GM23248 (cell line): Measurements from ENCODE around the gene TEX29. TPM values are rescaled to one million over a fixed set of nuclear protein-coding genes. Genes with fewer than 3 reads are reported as not detected.

ENCODE experiments used
- DNase-seq: peaks from one replicate; pipeline ENCODE4 v3.0.0-alpha.2; 2015
- H2AFZ ChIP-seq: fragments of 200-600 bp; sonication (generic); 2 replicates; pipeline ENCODE4 v1.6.1; 2016; ENCODE audit warnings: antibody characterized with exemption
- H3F3A ChIP-seq: fragments of 200-600 bp; sonication (generic); 2 replicates; pipeline ENCODE4 v1.6.1; 2016; ENCODE audit warnings: mild to moderate bottlenecking, antibody characterized with exemption, mixed run types; ENCODE audit not compliant: insufficient read depth
- H3K27ac ChIP-seq: fragments of 200-600 bp; sonication (generic); 2 replicates; pipeline ENCODE4 v1.5.1; 2016; ENCODE audit warnings: mild to moderate bottlenecking
- H3K27me3 ChIP-seq: fragments of 200-600 bp; sonication (generic); replicated peaks from 2 replicates; pipeline ENCODE4 v1.6.1; 2016; ENCODE audit warnings: mild to moderate bottlenecking; ENCODE audit not compliant: insufficient read depth
- H3K36me3 ChIP-seq: fragments of 200-600 bp; sonication (generic); 2 replicates; pipeline ENCODE4 v1.6.1; 2016; ENCODE audit warnings: low read depth, mild to moderate bottlenecking
- H3K4me1 ChIP-seq: fragments of 200-600 bp; sonication (generic); 2 replicates; pipeline ENCODE4 v1.6.1; 2016; ENCODE audit warnings: mild to moderate bottlenecking; ENCODE audit not compliant: insufficient read depth
- H3K4me2 ChIP-seq: fragments of 200-600 bp; sonication (generic); one replicate; pipeline ENCODE4 v1.6.1; 2016; ENCODE audit warnings: mild to moderate bottlenecking; ENCODE audit not compliant: unreplicated experiment
- H3K4me3 ChIP-seq: fragments of 200-600 bp; sonication (generic); 2 replicates; pipeline ENCODE4 v1.5.1; 2016; ENCODE audit warnings: mild to moderate bottlenecking
- H3K79me2 ChIP-seq: fragments of 200-600 bp; sonication (generic); 2 replicates; pipeline ENCODE4 v1.6.1; 2016; ENCODE audit warnings: mild to moderate bottlenecking; ENCODE audit not compliant: insufficient read depth
- H3K9ac ChIP-seq: fragments of 200-600 bp; sonication (generic); 2 replicates; pipeline ENCODE4 v1.6.1; 2016; ENCODE audit warnings: mild to moderate bottlenecking
- H3K9me2 ChIP-seq: fragments of 200-600 bp; sonication (generic); 2 replicates; pipeline ENCODE4 v1.6.1; 2016; ENCODE audit warnings: mixed run types, mild to moderate bottlenecking, moderate library complexity; ENCODE audit not compliant: insufficient read depth
- H3K9me3 ChIP-seq: fragments of 200-600 bp; sonication (generic); one replicate; pipeline ENCODE4 v1.6.1; 2017; ENCODE audit warnings: low read depth
- H4K20me1 ChIP-seq: fragments of 200-600 bp; sonication (generic); 2 replicates; pipeline ENCODE4 v1.6.0; 2016; ENCODE audit not compliant: insufficient read depth
- EZH2 ChIP-seq: fragments of 200-600 bp; sonication (generic); IDR thresholded peaks from 2 replicates; pipeline ENCODE4 v1.6.1; 2018; ENCODE audit warnings: antibody characterized with exemption, mild to moderate bottlenecking; ENCODE audit not compliant: insufficient read depth, poor library complexity, severe bottlenecking
- EZH2phosphoT487 ChIP-seq: fragments of 200-600 bp; sonication (generic); IDR thresholded peaks from 2 replicates; pipeline ENCODE4 v1.6.1; 2018; ENCODE audit warnings: antibody characterized with exemption, moderate library complexity, mild to moderate bottlenecking, low read depth; ENCODE audit not compliant: insufficient read depth
- WGBS, 2 experiments: methylation state at CpG; one replicate each; pipeline ENCODE4 v1.1.6; 2015 to 2017; ENCODE audit warnings: low lambda C conversion rate in 2 of 2, low coverage in 1 of 2; ENCODE audit errors: missing lambda C conversion rate in 2 of 2; 5-methylcytosine and 5-hydroxymethylcytosine counted together
- in situ Hi-C: fragments of 300-500 bp; cut with MboI; formaldehyde crosslinking; loops from 2 replicates; pipeline ENCODE4 v1.15.0; 2020
- polyA plus RNA-seq: library from polyadenylated mRNA; unstranded; fragments of >200 nt; fragmentation: Nextera tagmentation; extraction: Ambion mirVana; gene quantifications from 2 replicates; pipeline ENCODE4 v1.2.1, GENCODE V29; 2016
- total RNA-seq: library from RNA; depleted of rRNA; stranded (reverse); fragments of >200 nt; shearing (Covaris generic); gene quantifications from 2 replicates; pipeline ENCODE4 v1.2.3, GENCODE V29; 2014

Gene TEX29
- total and polyA plus RNA-seq, 2 experiments from 2014 or later = 0.75 TPM; not detected in 1

DNA sequence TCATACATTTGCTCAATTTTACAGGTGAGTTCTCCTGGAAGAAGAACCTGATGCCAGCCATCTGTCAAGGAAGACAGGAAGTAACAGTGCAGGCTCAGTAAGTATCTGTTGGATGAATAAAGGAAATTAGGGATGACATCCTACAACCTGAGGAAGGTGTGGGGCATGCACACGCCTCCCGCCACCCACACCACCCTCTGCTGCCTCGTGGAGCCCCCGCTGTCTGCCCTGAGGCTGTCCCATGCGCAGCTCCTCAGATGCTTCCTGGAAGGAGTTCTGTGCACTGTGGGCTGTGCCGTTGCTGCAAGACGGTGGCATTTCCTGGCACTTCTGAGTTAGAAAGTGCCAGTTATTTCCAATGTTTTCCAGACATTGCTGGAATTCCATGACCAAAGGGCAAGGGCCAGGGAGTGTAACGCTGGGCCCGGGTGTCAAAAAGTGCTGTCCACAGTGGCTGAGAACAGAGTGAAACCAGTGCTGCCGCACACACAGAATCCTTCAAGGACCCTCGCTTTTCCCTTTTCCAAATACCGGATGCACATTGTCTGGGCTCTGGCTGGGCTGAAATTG, 4.2 kb upstream of the TEX29 start:
- no peak for DNase-seq
- H3K4me1 ChIP-seq = peaks cover 6% of the 10 kb centered on the region
- H3K27ac ChIP-seq = no peak overlapping the region
- no peaks in the 10 kb centered on the region for H3F3A ChIP-seq
- WGBS, 2 experiments = 75 to 78% methylated on average over 12 of the region's 12 CpGs
- no peaks in the 10 kb centered on the region for H4K20me1 ChIP-seq
- in situ Hi-C loops = no loop called here
- TF ChIP-seq EZH2 = no peak
- no peak for TF ChIP-seq EZH2phosphoT487
- no peaks in the 10 kb centered on the region for H3K9me3 ChIP-seq
- H3K79me2 ChIP-seq = no peaks in the 10 kb centered on the region
- no peak overlapping the region for H3K4me3 ChIP-seq
- peaks cover 4% of the 10 kb centered on the region; the same call in 1 of the 2 replicates for H3K36me3 ChIP-seq
- H3K9ac ChIP-seq = no peak overlapping the region
- H3K4me2 ChIP-seq = no peak overlapping the region
- H3K9me2 ChIP-seq = no peaks in the 10 kb centered on the region
- H2AFZ ChIP-seq = no peak overlapping the region
- H3K27me3 ChIP-seq = no peaks in the 10 kb centered on the region

- Histone ChIP-seq H3K9me2 (no peaks in the 10 kb centered on the region), H3K27ac (no peak overlapping the region), H3F3A (no peaks in the 10 kb centered on the region), H3K4me3 (no peak overlapping the region), H4K20me1 (no peaks in the 10 kb centered on the region), H3K79me2 (no peaks in the 10 kb centered on the region), H3K27me3 (no peaks in the 10 kb centered on the region), H3K36me3 (peaks cover 3% of the 10 kb centered on the region; the same call in 1 of the 2 replicates), H2AFZ (no peak overlapping the region), H3K4me2 (no peak overlapping the region), H3K9me3 (no peaks in the 10 kb centered on the region), H3K4me1 (peaks cover 6% of the 10 kb centered on the region), H3K9ac (no peak overlapping the region)
- DNase-seq = no peak
- TF ChIP-seq EZH2 (no peak), EZH2phosphoT487 (no peak)
- WGBS, 2 experiments = 93 to 97% methylated on average over 14 of the region's 14 CpGs
- in situ Hi-C loops = no loop called here
Measured at GRCh38 chr13:111317042-111317550, 3.3 kb upstream of the TEX29 start.

DNA sequence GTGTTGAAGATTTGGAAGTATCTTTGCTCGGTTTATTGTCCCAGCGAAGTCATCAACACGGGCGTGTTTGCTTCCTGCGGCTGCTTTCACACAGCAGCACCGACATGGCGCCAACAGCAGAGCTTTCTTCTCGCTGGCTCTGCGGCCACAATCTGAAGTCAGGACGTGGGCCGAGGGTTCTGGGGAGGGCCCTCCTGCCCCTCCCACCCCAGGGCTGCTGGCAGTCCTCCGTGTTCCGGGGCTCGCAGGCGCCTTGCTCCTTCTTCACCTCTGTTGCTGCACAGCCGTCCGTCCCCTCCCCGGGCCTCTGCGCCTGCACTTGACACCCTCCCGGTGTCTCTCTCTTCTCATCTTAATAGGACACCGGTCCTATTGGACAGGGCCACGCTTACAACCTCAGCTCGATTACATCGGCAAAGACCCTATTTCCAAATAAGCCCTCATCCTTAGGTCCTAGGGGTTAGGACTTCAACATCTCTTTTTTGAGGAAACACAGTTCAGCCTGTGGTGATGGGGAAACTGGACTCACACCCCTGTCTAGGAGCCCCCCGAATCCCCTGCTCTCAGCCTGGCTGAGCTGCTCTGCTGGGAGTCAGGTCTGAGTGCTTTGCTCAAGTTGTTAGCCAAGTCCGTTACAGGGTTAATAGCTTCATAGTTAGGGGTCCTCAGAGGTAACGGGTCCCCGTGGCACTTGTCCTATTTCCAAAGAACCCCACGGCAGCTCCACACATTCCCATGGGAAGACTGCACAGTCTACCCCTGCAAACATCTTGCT, 2.7 kb upstream of the TEX29 start:
- H3K79me2 ChIP-seq = no peaks in the 10 kb centered on the region
- DNase-seq = no peak
- peaks cover 6% of the 10 kb centered on the region for H3K4me1 ChIP-seq
- in situ Hi-C loops = no loop called here
- no peaks in the 10 kb centered on the region for H3K9me2 ChIP-seq
- H3K36me3 ChIP-seq = no peaks in the 10 kb centered on the region
- H3K4me2 ChIP-seq = no peak overlapping the region
- H3F3A ChIP-seq = no peaks in the 10 kb centered on the region
- TF ChIP-seq EZH2 = no peak
- TF ChIP-seq EZH2phosphoT487 = no peak
- H2AFZ ChIP-seq = no peak overlapping the region
- 86 to 87% methylated on average over 29 of the region's 29 CpGs for WGBS, 2 experiments
- no peak overlapping the region for H3K27ac ChIP-seq
- H3K9ac ChIP-seq = no peak overlapping the region
- no peaks in the 10 kb centered on the region for H3K9me3 ChIP-seq
- no peak overlapping the region for H3K4me3 ChIP-seq
- no peaks in the 10 kb centered on the region for H4K20me1 ChIP-seq
- H3K27me3 ChIP-seq = no peaks in the 10 kb centered on the region

DNA sequence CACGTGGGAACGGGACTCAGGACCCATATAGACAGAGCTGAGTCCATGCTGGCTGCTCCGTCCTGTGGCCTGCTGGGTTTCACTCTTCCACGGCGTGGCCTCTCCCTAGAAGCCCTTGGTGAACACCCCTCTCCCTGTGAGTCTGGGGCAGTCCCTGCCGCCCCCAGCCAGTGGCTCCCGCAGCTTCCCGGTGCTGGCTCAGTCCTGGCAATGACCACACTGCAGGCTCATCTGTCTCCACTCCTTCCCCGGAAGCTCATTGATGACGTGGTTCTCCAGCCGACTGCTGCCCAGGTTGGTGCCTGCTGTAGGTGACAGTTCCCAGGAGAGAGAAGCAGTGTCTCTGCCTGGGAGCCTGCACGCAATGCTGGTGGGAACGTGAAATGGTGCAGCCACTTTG, 2.1 kb upstream of the TEX29 start:
- Histone ChIP-seq H3K9ac (no peak overlapping the region), H3K4me2 (no peak overlapping the region), H3K27ac (no peak overlapping the region), H3K36me3 (no peaks in the 10 kb centered on the region), H3K4me3 (no peak overlapping the region), H2AFZ (no peak overlapping the region), H3K9me3 (no peaks in the 10 kb centered on the region), H3K9me2 (no peaks in the 10 kb centered on the region), H3K4me1 (peaks cover 6% of the 10 kb centered on the region), H3K27me3 (no peaks in the 10 kb centered on the region), H3F3A (no peaks in the 10 kb centered on the region), H4K20me1 (no peaks in the 10 kb centered on the region), H3K79me2 (no peaks in the 10 kb centered on the region)
- DNase-seq = no peak
- WGBS, 2 experiments = 75 to 78% methylated on average over 13 of the region's 13 CpGs
- in situ Hi-C loops = no loop called here
- no peak for TF ChIP-seq EZH2phosphoT487
- TF ChIP-seq EZH2 = no peak
